Stimulated activated CD4-positive, alpha-beta T cell treated with anti-CD3 and anti-CD28 coated beads, Interleukin-4, amount 100 ng/mL, for 48 hours (primary cell): ENCODE results near the gene TLK2.

Experiments used
- DNase-seq, 2 donors: peaks; one replicate each; pipeline ENCODE4 v3.0.0-alpha.2; 2020; ENCODE audit warnings: low read depth in 2 of 2

Gene TLK2

GRCh38 chr17:62653826-62654761 is 175.5 kb downstream of the TLK2 start:
- DNase-seq, result no peak

GRCh38 chr17:62655656-62656055 is 177.0 kb downstream of the TLK2 start:
- DNase-seq, result no peak

DNA sequence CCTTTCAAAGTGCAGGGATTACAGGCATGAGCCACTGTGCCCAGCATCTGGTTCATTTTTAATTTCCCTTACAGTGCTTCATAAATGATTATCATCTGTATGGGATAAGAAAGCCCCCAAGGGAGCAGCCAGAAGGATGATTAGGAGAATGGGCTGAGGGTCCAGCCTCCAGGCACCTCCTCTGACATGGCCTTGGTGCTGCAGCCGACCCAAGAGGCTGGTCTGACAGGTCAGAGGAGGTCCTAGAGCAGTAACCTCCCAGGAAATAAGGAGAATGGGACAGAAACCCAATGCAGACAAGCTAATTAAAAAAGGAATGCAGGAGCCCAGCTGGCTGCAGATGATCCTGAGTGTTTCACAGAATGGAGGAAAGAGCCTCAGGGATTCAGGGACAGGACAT is 177.8 kb downstream of the TLK2 start:
- DNase-seq, result no peak

- no peak for DNase-seq
Observed at GRCh38 chr17:62657145-62657665, 178.6 kb downstream of the TLK2 start.

DNA sequence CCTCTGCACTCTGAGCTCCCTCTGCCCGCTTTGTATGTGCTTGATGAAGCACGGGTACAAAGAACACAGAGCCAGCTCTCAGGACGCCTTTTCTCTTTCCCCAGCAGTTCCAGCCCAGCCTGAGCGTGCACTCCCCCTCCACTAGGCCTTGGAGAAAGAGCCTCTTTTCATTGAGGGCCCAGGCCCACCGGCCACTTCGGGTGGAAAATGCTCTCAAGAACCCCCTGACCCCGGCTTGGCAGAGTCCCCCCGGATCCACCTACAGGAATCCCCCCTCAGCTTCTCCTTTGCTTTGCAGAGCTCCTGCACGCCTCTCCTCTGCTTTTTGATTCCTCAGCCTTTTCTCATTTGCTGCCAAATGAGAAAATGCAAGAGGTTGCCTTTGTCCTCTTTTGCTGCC is 179.1 kb downstream of the TLK2 start:
- DNase-seq, result no peak

GRCh38 chr17:62658136-62658920 is 179.7 kb downstream of the TLK2 start:
- no peak for DNase-seq

- no peak for DNase-seq
Observed at GRCh38 chr17:62660629-62661118, 182.0 kb downstream of the TLK2 start.

DNA sequence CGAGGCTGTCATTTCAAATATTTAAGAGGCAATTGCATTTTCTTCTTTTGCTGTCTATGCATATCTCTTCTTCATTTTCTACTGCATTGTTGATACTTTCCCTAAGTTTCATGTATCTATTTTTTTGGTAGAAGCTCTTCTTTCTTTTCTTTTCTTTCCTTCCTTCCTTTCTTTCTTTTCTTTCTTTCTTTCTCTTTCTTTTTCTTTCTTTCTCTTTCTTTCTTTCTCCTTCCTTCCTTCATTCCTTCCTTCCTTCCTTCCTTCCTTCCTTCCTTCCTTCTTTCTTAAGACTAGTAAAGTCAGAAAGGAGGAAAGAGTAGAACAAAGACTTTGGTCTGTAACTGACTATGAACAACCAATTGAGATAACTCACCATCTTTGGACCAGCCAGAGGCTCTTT is 182.7 kb downstream of the TLK2 start:
- DNase-seq, result no peak

DNA sequence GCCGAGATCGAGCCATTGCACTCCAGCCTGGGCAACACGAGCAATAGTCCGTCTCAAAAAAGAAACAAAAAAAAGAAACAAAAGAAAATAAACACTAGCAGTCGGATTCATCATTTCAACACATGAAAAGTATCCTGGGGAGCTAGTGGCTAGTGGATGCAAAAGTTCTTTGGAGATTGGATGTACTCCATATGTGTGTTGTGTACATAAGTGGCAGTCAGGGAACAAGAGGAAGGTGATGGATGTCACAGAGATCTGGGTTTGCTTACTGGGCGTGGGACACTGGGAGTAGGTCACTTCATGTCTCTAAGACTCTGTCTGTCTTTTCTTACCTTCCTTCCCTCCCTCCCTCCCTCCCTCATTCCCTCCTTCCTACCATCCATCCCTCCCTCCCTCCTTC is 184.2 kb downstream of the TLK2 start:
- DNase-seq, result no peak
